Testis (tissue), 3 donors: ENCODE results near the gene BCAT1. TPM values are rescaled to one million over a fixed set of nuclear protein-coding genes. Genes with fewer than 3 reads are reported as not detected.

Source experiments
- DNase-seq: peaks from one replicate; pipeline ENCODE4 v3.0.0-alpha.2; 2019
- H3K27ac ChIP-seq, 2 donors: fragments of 200-600 bp; sonication (generic); one replicate each; pipeline ENCODE4 v1.5.1; 2019
- H3K27me3 ChIP-seq: fragments of 200-600 bp; sonication (generic); one replicate; pipeline ENCODE4 v1.5.1; 2019
- H3K36me3 ChIP-seq: fragments of 200-600 bp; sonication (generic); one replicate; pipeline ENCODE4 v1.5.1; 2017; ENCODE audit warnings: low read depth; ENCODE audit errors: missing control alignments
- H3K4me1 ChIP-seq: fragments of 200-600 bp; sonication (generic); one replicate; pipeline ENCODE4 v1.5.1; 2019
- H3K4me3 ChIP-seq, 2 donors: fragments of 200-600 bp; sonication (generic); one replicate each; pipeline ENCODE4 v1.5.1; 2017 to 2019
- H3K9me3 ChIP-seq: fragments of 200-600 bp; sonication (generic); one replicate; pipeline ENCODE4 v1.5.1; 2017
- CTCF ChIP-seq, 3 experiments: fragments of 450-650 bp in 2 of 3; fragments of 200-600 bp in 1 of 3; sonication (generic) in 1 of 3; IDR thresholded peaks; one replicate each; pipeline ENCODE4 v1.5.1; 2016 to 2019; ENCODE audit warnings: antibody characterized with exemption in 3 of 3, mild to moderate bottlenecking in 2 of 3, moderate library complexity in 1 of 3
- POLR2A ChIP-seq: fragments of 450-650 bp; IDR thresholded peaks from one replicate; pipeline ENCODE4 v1.6.1; 2017; ENCODE audit warnings: antibody characterized with exemption, mild to moderate bottlenecking, moderate library complexity
- WGBS, 2 donors: methylation state at CpG; one replicate each; pipeline ENCODE4 v1.1.5; 2018; 5-methylcytosine and 5-hydroxymethylcytosine counted together
- intact Hi-C: fragments of 100-400 bp; cut with DNase I; formaldehyde crosslinking; loops from one replicate; pipeline ENCODE4 v1.15.1; 2023; ENCODE audit warnings: low total_unique reads
- polyA plus RNA-seq: library from polyadenylated mRNA; stranded (reverse); fragments of 350-450 nt; fragmentation: Illumina TruSeq; extraction: RNeasy Lipid Tissue Mini Kit (QIAGEN cat#74804); gene quantifications from one replicate; pipeline ENCODE4 v1.2.3, GENCODE V29; 2014; ENCODE audit warnings: low read depth, low replicate concordance; ENCODE audit not compliant: insufficient read depth
- total RNA-seq, 2 donors: library from RNA; depleted of rRNA; stranded (reverse); fragments of >200 nt; gene quantifications; one replicate each; pipeline ENCODE4 v1.2.3, GENCODE V29; 2016

BCAT1 gene
- total and polyA plus RNA-seq, 3 donors from 2014 or later, result 30.8 to 44.2 (median 34.7) TPM

GRCh38 chr12:24947541-24948419 is 1.1 kb downstream of the BCAT1 start:
- peak overlapping the region; percentile 50 to 72 for H3K4me3 ChIP-seq
- WGBS, 2 donors, result 18 to 27% methylated on average over 12 of the region's 12 CpGs

DNA sequence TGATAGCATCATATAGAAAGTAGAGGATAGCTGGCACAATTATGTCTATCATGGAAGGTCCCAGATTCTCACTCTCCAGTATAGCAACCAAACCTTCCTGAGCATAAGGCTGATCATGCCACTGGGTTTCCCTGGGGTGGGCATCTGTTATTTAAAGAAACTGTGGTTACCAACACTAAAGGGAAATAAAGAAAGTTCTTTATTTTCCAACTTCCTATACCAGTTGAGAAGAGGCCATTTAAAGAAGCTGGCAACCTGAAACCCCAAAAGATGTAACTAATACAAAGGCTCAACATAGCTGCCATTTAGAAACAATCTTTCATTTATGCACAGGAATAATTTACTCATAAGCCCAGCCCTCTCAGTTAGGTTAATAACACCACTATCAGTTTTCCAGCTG is 3.1 kb downstream of the BCAT1 start:
- Histone ChIP-seq H3K27ac (peak overlapping the region; percentile 25 to 29), H3K36me3 (no peaks in the 10 kb centered on the region), H3K4me3 (no peak overlapping the region), H3K27me3 (no peaks in the 10 kb centered on the region), H3K9me3 (no peaks in the 10 kb centered on the region), H3K4me1 (no peaks in the 10 kb centered on the region)
- intact Hi-C loops, result no loop called here
- TF ChIP-seq CTCF (IDR thresholded peaks at IDR 0.05) (no peak), POLR2A (no peak)
- no peak for DNase-seq

More at GRCh38 chr12:24947541-24948419, 1.1 kb downstream of the BCAT1 start:
- no peak for TF ChIP-seq CTCF (IDR thresholded peaks at IDR 0.05)
- no peak for TF ChIP-seq POLR2A
- Histone ChIP-seq H3K27me3 (no peaks in the 10 kb centered on the region), H3K9me3 (no peaks in the 10 kb centered on the region), H3K4me1 (no peaks in the 10 kb centered on the region), H3K36me3 (no peaks in the 10 kb centered on the region), H3K27ac (peak overlapping the region; percentile 25 to 29)
- intact Hi-C loops, result no loop called here
- no peak for DNase-seq

GRCh38 chr12:24945039-24945438 is 3.9 kb downstream of the BCAT1 start:
- TF ChIP-seq POLR2A (no peak), CTCF (IDR thresholded peaks at IDR 0.05) (no peak)
- no peak for DNase-seq
- WGBS, 2 donors, result 89 to 95% methylated on average over 1 of the region's 1 CpG
- no peaks in the 10 kb centered on the region for H3K4me1 ChIP-seq
- H3K27ac ChIP-seq, result peak overlapping the region in 1 of 2 donors; percentile 14
- no peaks in the 10 kb centered on the region for H3K9me3 ChIP-seq
- no peaks in the 10 kb centered on the region for H3K27me3 ChIP-seq
- intact Hi-C loops, result no loop called here
- no peak overlapping the region for H3K4me3 ChIP-seq
- no peaks in the 10 kb centered on the region for H3K36me3 ChIP-seq

- intact Hi-C loops, result no loop called here
- no peaks in the 10 kb centered on the region for H3K9me3 ChIP-seq
- TF ChIP-seq CTCF (IDR thresholded peaks at IDR 0.05), result no peak
- no peak for TF ChIP-seq POLR2A
- H3K27me3 ChIP-seq, result no peaks in the 10 kb centered on the region
- no peak for DNase-seq
- H3K4me1 ChIP-seq, result no peaks in the 10 kb centered on the region
- H3K36me3 ChIP-seq, result no peaks in the 10 kb centered on the region
- no peak overlapping the region for H3K4me3 ChIP-seq
- no peak overlapping the region for H3K27ac ChIP-seq
- WGBS, 2 donors, result 96 to 97% methylated on average over 2 of the region's 2 CpGs
These were observed 4.3 kb downstream of the BCAT1 start for GRCh38 chr12:24944601-24944975.
